Measurements from ENCODE around the gene RNF123. TPM values are rescaled to one million over a fixed set of nuclear protein-coding genes. Genes with fewer than 3 reads are reported as not detected.

RNF123 gene
- total and polyA plus RNA-seq, 4 donors, result 34.3 to 104 (median 40.2) TPM

GRCh38 chr3:49644684-49645083 is 44.7 kb upstream of the RNF123 start:
- DNase-seq (ENCODE audit: low spot score), result no peak
- H3K9me3 ChIP-seq (ENCODE audit: control insufficient read depth in 4 of 4, low read length in 3 of 4), result no peaks in the 10 kb centered on the region
- TF ChIP-seq HNF4G (IDR thresholded peaks at IDR 0.05), result no peak
- TF ChIP-seq ATF3 (IDR thresholded peaks at IDR 0.05), result no peak
- no peak overlapping the region for H3K9ac ChIP-seq (ENCODE audit: low read depth in 1 of 2, low read length in 2 of 2)
- H3K4me1 ChIP-seq (ENCODE audit: control insufficient read depth in 4 of 4, insufficient read depth in 4 of 4, low read length in 3 of 4), result peaks cover 3 to 25% (median 14%) of the 10 kb centered on the region in 4 donors
- H3K4me3 ChIP-seq (ENCODE audit: low read depth in 1 of 3, low read length in 3 of 3), result no peak overlapping the region
- no peak overlapping the region for H3K27ac ChIP-seq (ENCODE audit: low read depth in 1 of 2, low read length in 2 of 2)
- 80% methylated on average over 8 of the region's 8 CpGs for WGBS
- H3K27me3 ChIP-seq (ENCODE audit: control insufficient read depth in 4 of 4, insufficient read depth in 4 of 4, low read length in 3 of 4), result no peaks in the 10 kb centered on the region
- no peaks in the 10 kb centered on the region for H3K36me3 ChIP-seq (ENCODE audit: control insufficient read depth in 4 of 4, insufficient read depth in 3 of 4, low read depth in 1 of 4, low read length in 3 of 4)

GRCh38 chr3:49646236-49646635 is 43.1 kb upstream of the RNF123 start:
- no peaks in the 10 kb centered on the region for H3K9me3 ChIP-seq (ENCODE audit: control insufficient read depth in 4 of 4, low read length in 3 of 4)
- no peak for TF ChIP-seq FOXA2 (IDR thresholded peaks at IDR 0.05)
- TF ChIP-seq YY1 (IDR thresholded peaks at IDR 0.05), result no peak
- no peak for TF ChIP-seq MAX (IDR thresholded peaks at IDR 0.05)
- no peak for TF ChIP-seq CTCF (IDR thresholded peaks at IDR 0.05; ENCODE audit: low read depth, low read length, missing input control)
- no peak for TF ChIP-seq GABPA (IDR thresholded peaks at IDR 0.05 in 1 of 2, conservative IDR thresholded peaks at IDR 0.05 in 1 of 2)
- no peak for TF ChIP-seq EGR1 (IDR thresholded peaks at IDR 0.05; ENCODE audit: low read depth in 2 of 2)
- TF ChIP-seq TAF1 (conservative IDR thresholded peaks at IDR 0.05), result no peak
- peak; percentile 63 to 73 for TF ChIP-seq HNF4A (conservative IDR thresholded peaks at IDR 0.05)
- TF ChIP-seq JUND (IDR thresholded peaks at IDR 0.05), result no peak
- peak in 1 of 2 donors; percentile 29 for TF ChIP-seq RXRA (IDR thresholded peaks at IDR 0.05)
- TF ChIP-seq HNF4G (IDR thresholded peaks at IDR 0.05), result no peak
- no peak for TF ChIP-seq ZBTB33 (IDR thresholded peaks at IDR 0.05)
- TF ChIP-seq SP1 (IDR thresholded peaks at IDR 0.05), result no peak
- no peak for TF ChIP-seq REST (IDR thresholded peaks at IDR 0.05)
- no peak for TF ChIP-seq ATF3 (IDR thresholded peaks at IDR 0.05)
- no peak for TF ChIP-seq RAD21 (IDR thresholded peaks at IDR 0.05)
- no peak for TF ChIP-seq FOXA1 (IDR thresholded peaks at IDR 0.05)
- H3K27ac ChIP-seq (ENCODE audit: low read depth in 1 of 2, low read length in 2 of 2), result no peak overlapping the region

More at GRCh38 chr3:49646236-49646635, 43.1 kb upstream of the RNF123 start:
- Histone ChIP-seq H3K4me3 (ENCODE audit: low read depth in 1 of 3, low read length in 3 of 3) (no peak overlapping the region), H3K36me3 (ENCODE audit: control insufficient read depth in 4 of 4, insufficient read depth in 3 of 4, low read depth in 1 of 4, low read length in 3 of 4) (no peaks in the 10 kb centered on the region), H3K4me1 (ENCODE audit: control insufficient read depth in 4 of 4, insufficient read depth in 4 of 4, low read length in 3 of 4) (peaks cover 3 to 25% (median 14%) of the 10 kb centered on the region in 4 donors), H3K27me3 (ENCODE audit: control insufficient read depth in 4 of 4, insufficient read depth in 4 of 4, low read length in 3 of 4) (no peaks in the 10 kb centered on the region), H3K9ac (ENCODE audit: low read depth in 1 of 2, low read length in 2 of 2) (no peak overlapping the region)
- WGBS, result 53% methylated on average over 3 of the region's 3 CpGs
- no peak for DNase-seq (ENCODE audit: low spot score)
